ENCODE measurements around the gene BRWD1. TPM values are rescaled to one million over a fixed set of nuclear protein-coding genes. Genes with fewer than 3 reads are reported as not detected.

Gene BRWD1
- total and polyA plus RNA-seq, 2 of the 13 experiments (the other 11 are each of a cell fraction or from before 2014, with no cell fraction given), result 13.9 to 28.0 TPM

GRCh38 chr21:39349211-39350093 is 36.0 kb upstream of the BRWD1 start (continued):
- 0 out of 2 replicates have a peak, but pooled peaks have one; percentile 28 for TF ChIP-seq ZNF574 (CRISPR knock-in tag; IDR thresholded peaks at IDR 0.05)
- TF ChIP-seq ZNF609 (CRISPR knock-in tag; IDR thresholded peaks at IDR 0.05; ENCODE audit: borderline replicate concordance), result peak; percentile 43; the same call in 1 of the 2 replicates
- TF ChIP-seq MXD1 (CRISPR knock-in tag; IDR thresholded peaks at IDR 0.05), result 0 out of 2 replicates have a peak, but pooled peaks have one; percentile 43
- 0 out of 2 replicates have a peak, but pooled peaks have one; percentile 21 for TF ChIP-seq ZNF777 (CRISPR knock-in tag; IDR thresholded peaks at IDR 0.05)
- peak; percentile 7; the same call in 1 of the 2 replicates for TF ChIP-seq CSRNP1 (CRISPR knock-in tag; IDR thresholded peaks at IDR 0.05)
- TF ChIP-seq KIAA2018 (CRISPR knock-in tag; IDR thresholded peaks at IDR 0.05; ENCODE audit: borderline replicate concordance), result no peak
- TF ChIP-seq ZNF891 (CRISPR knock-in tag; IDR thresholded peaks at IDR 0.05), result peak; percentile 86; the same call in 1 of the 2 replicates
- peak; percentile 51; the same call in 1 of the 2 replicates for TF ChIP-seq ZNF121 (CRISPR knock-in tag; IDR thresholded peaks at IDR 0.05)
